Measurements from ENCODE around the gene APBB2. TPM values are rescaled to one million over a fixed set of nuclear protein-coding genes. Genes with fewer than 3 reads are reported as not detected.

APBB2 gene
- polyA plus RNA-seq, 3 donors, result 0.15 to 0.33 TPM; not detected in 1

DNA sequence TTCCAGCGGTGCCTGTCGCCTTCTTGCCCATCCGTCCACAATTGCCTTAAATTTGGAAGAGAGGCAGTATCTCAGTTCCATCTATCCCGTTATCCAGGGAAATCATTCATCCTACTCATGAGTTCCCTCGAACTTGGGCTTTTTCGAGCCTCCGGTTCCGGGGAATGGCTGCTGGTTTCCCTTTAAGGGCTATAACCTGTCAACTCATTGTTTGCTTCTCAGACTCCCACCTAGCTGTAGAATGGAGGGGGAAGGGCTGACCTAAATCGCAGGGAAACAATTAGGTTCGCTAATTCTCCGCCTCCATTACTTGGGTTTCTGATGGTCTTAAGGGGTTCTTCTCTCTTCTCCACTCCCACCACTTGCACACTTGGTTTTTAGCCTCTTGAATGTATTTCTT lies 43.6 kb upstream of the APBB2 start:
- Histone ChIP-seq H4K20me1 (ENCODE audit: insufficient read depth, low read length) (no peaks in the 10 kb centered on the region), H3K36me3 (replicated peaks in 1 of 2; ENCODE audit: control insufficient read depth in 1 of 2, insufficient read depth in 2 of 2, low read length in 2 of 2) (no peaks in the 10 kb centered on the region), H3K4me3 (replicated peaks in 1 of 3; ENCODE audit: low read depth in 2 of 3, low read length in 3 of 3) (peak overlapping the region in 1 of 3 experiments; percentile 71), H3K4me2 (replicated peaks; ENCODE audit: extremely low read depth, low read length, poor library complexity, severe bottlenecking) (peak overlapping the region; percentile 80), H3K9me3 (replicated peaks in 1 of 2; ENCODE audit: control insufficient read depth in 1 of 2, insufficient read depth in 1 of 2, low read length in 2 of 2) (peaks cover 2 to 10% of the 10 kb centered on the region in 2 donors), H3K27me3 (ENCODE audit: control insufficient read depth in 2 of 2, insufficient read depth in 2 of 2, low read length in 2 of 2) (peaks cover 41 to 53% of the 10 kb centered on the region in 2 donors), H3K9ac (ENCODE audit: insufficient read depth, low read length, poor library complexity, severe bottlenecking) (no peak overlapping the region), H3K4me1 (ENCODE audit: control insufficient read depth in 1 of 2, insufficient read depth in 2 of 2, low read length in 2 of 2) (peaks cover 12 to 16% of the 10 kb centered on the region in 2 donors), H3K79me2 (ENCODE audit: insufficient read depth, low read length) (no peaks in the 10 kb centered on the region), H3K27ac (ENCODE audit: low read depth in 1 of 2, low read length in 2 of 2) (no peak overlapping the region), H2AFZ (ENCODE audit: insufficient read depth, low read depth, low read length, poor library complexity, severe bottlenecking) (no peak overlapping the region)
- peaks cover 42 to 58% (median 54%) of the 10 kb centered on the region in 3 donors for H3K27me3 Mint-ChIP-seq (ENCODE audit: low read depth in 3 of 3)
- intact Hi-C loops (cut with micrococcal nuclease), result no loop called here
- H3K4me1 Mint-ChIP-seq, result peaks cover 14% of the 10 kb centered on the region
- H3K36me3 Mint-ChIP-seq, result peaks cover 0 to 9% of the 10 kb centered on the region in 2 donors
- peak overlapping the region in 1 of 7 donors; percentile 77 for H3K27ac Mint-ChIP-seq
- 7% methylated on average over 2 of the region's 11 CpGs for WGBS (ENCODE audit: insufficient coverage)
- DNase-seq, result no peak
- H3K4me3 Mint-ChIP-seq, result peak overlapping the region; percentile 63 to 84
- H3K9me3 Mint-ChIP-seq, result peaks cover 0 to 6% (median 4%) of the 10 kb centered on the region in 7 donors
- TF ChIP-seq, protein P1, sequence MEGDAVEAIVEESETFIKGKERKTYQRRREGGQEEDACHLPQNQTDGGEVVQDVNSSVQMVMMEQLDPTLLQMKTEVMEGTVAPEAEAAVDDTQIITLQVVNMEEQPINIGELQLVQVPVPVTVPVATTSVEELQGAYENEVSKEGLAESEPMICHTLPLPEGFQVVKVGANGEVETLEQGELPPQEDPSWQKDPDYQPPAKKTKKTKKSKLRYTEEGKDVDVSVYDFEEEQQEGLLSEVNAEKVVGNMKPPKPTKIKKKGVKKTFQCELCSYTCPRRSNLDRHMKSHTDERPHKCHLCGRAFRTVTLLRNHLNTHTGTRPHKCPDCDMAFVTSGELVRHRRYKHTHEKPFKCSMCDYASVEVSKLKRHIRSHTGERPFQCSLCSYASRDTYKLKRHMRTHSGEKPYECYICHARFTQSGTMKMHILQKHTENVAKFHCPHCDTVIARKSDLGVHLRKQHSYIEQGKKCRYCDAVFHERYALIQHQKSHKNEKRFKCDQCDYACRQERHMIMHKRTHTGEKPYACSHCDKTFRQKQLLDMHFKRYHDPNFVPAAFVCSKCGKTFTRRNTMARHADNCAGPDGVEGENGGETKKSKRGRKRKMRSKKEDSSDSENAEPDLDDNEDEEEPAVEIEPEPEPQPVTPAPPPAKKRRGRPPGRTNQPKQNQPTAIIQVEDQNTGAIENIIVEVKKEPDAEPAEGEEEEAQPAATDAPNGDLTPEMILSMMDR (IDR thresholded peaks at IDR 0.05), result no peak

DNA sequence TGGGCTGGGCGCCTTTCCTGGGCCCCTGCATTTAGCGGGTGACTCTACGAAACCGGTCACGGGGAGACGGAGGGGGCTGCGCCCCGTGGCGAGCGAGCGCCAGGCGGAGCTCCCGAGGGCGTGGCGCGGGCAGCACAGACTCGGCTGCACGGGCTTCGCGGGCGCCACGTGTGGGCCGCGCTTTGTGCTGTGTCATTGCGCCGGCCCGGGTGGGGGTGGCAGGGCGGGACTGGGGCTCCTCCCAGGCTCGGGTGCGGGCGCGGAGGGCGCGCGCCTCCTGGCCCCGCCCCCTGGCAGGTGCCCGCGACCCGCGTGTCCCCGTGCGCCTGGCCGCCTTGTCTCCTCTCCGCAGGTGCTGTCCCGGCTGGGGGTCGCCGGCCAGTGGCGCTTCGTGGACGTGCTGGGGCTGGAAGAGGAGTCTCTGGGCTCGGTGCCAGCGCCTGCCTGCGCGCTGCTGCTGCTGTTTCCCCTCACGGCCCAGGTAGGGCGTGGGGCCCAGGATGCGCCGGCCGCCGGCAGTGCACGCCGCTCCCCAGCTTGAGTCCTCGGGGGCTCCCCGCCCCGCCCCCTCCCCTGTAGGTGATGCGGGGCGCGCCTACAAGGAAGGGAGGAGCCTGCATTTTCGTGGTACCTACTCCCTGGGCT lies 43.0 kb upstream of the APBB2 start:
- Histone ChIP-seq H3K9me3 (replicated peaks in 1 of 2; ENCODE audit: control insufficient read depth in 1 of 2, insufficient read depth in 1 of 2, low read length in 2 of 2) (peaks cover 2 to 10% of the 10 kb centered on the region in 2 donors), H3K4me3 (replicated peaks in 1 of 3; ENCODE audit: low read depth in 2 of 3, low read length in 3 of 3) (peak overlapping the region in 1 of 3 experiments; percentile 71), H3K27ac (ENCODE audit: low read depth in 1 of 2, low read length in 2 of 2) (no peak overlapping the region), H3K4me1 (ENCODE audit: control insufficient read depth in 1 of 2, insufficient read depth in 2 of 2, low read length in 2 of 2) (peaks cover 12 to 16% of the 10 kb centered on the region in 2 donors), H2AFZ (ENCODE audit: insufficient read depth, low read depth, low read length, poor library complexity, severe bottlenecking) (peak overlapping the region; percentile 60), H3K4me2 (replicated peaks; ENCODE audit: extremely low read depth, low read length, poor library complexity, severe bottlenecking) (peak overlapping the region; percentile 80), H3K9ac (ENCODE audit: insufficient read depth, low read length, poor library complexity, severe bottlenecking) (no peak overlapping the region), H3K36me3 (replicated peaks in 1 of 2; ENCODE audit: control insufficient read depth in 1 of 2, insufficient read depth in 2 of 2, low read length in 2 of 2) (no peaks in the 10 kb centered on the region), H3K79me2 (ENCODE audit: insufficient read depth, low read length) (no peaks in the 10 kb centered on the region), H3K27me3 (ENCODE audit: control insufficient read depth in 2 of 2, insufficient read depth in 2 of 2, low read length in 2 of 2) (peaks cover 41 to 56% of the 10 kb centered on the region in 2 donors), H4K20me1 (ENCODE audit: insufficient read depth, low read length) (no peaks in the 10 kb centered on the region)
- Mint-ChIP-seq H3K9me3 (peaks cover 0 to 7% (median 4%) of the 10 kb centered on the region in 7 donors), H3K4me3 (peak overlapping the region; percentile 63 to 84), H3K4me1 (peaks cover 14% of the 10 kb centered on the region), H3K27ac (peak overlapping the region in 1 of 7 donors; percentile 77), H3K27me3 (ENCODE audit: low read depth in 3 of 3) (peaks cover 42 to 60% (median 54%) of the 10 kb centered on the region in 3 donors), H3K36me3 (peaks cover 0 to 9% of the 10 kb centered on the region in 2 donors)
- peak; percentile 23 to 46 (median 24) for DNase-seq
- intact Hi-C loops (cut with micrococcal nuclease), result no loop called here
- TF ChIP-seq, protein P1 (IDR thresholded peaks at IDR 0.05), result no peak
- under 1% methylated on average over 68 of the region's 69 CpGs for WGBS (ENCODE audit: insufficient coverage)
